Stimulated activated naive CD4-positive, alpha-beta T cell (primary cell): ENCODE data around the gene EXOC3.
"Not testable (repeated sequence)": the region's sequence is repeated elsewhere in the genome, so short reads cannot be mapped to it uniquely, and the experiment has no call there.

Experiments
- DNase-seq, 6 experiments: peaks; one replicate each; lab custom pipeline; 2025; lab: John Stamatoyannopoulos, UW

EXOC3 gene

GRCh38 chr5:502325-503079 lies 59.5 kb downstream of the EXOC3 start:
- DNase-seq, result no peak

- no peak for DNase-seq
These were observed 61.6 kb downstream of the EXOC3 start for GRCh38 chr5:504326-505154.

GRCh38 chr5:505951-506525 lies 63.1 kb downstream of the EXOC3 start:
- no peak for DNase-seq

- not testable (repeated sequence) for DNase-seq
These were observed 65.1 kb downstream of the EXOC3 start for GRCh38 chr5:507986-508575.

GRCh38 chr5:509611-510185 lies 66.7 kb downstream of the EXOC3 start:
- DNase-seq, result no peak

GRCh38 chr5:510521-510920 lies 67.5 kb downstream of the EXOC3 start:
- DNase-seq, result no peak

GRCh38 chr5:511476-511875 lies 68.5 kb downstream of the EXOC3 start:
- no peak for DNase-seq

GRCh38 chr5:513216-514100 lies 70.5 kb downstream of the EXOC3 start:
- DNase-seq, result no peak

GRCh38 chr5:514101-514485 lies 71.1 kb downstream of the EXOC3 start:
- no peak for DNase-seq

- DNase-seq, result no peak
These were observed 71.7 kb downstream of the EXOC3 start for GRCh38 chr5:514673-515072.

- DNase-seq, result no peak
These were observed 72.4 kb downstream of the EXOC3 start for GRCh38 chr5:515273-515836.

GRCh38 chr5:516338-516925 lies 73.5 kb downstream of the EXOC3 start:
- no peak for DNase-seq
